ENCODE data around the gene POT1. TPM values are rescaled to one million over a fixed set of nuclear protein-coding genes. Genes with fewer than 3 reads are reported as not detected.

Gene POT1
- total RNA-seq, 1 donor from 2014 or later = 42.9 TPM

- Mint-ChIP-seq H3K4me3 (ENCODE audit: unreplicated experiment) (no peak overlapping the region), H3K27me3 (ENCODE audit: unreplicated experiment) (no peaks in the 10 kb centered on the region), H3K27ac (ENCODE audit: unreplicated experiment) (no peak overlapping the region), H3K4me1 (ENCODE audit: low read depth, unreplicated experiment) (no peaks in the 10 kb centered on the region), H3K36me3 (ENCODE audit: unreplicated experiment) (peaks cover 10% of the 10 kb centered on the region), H3K9me3 (ENCODE audit: unreplicated experiment) (no peaks in the 10 kb centered on the region)
- DNase-seq = no peak
- TF ChIP-seq CTCF (IDR thresholded peaks at IDR 0.05; ENCODE audit: partially characterized antibody, unreplicated experiment) = no peak
Observed at GRCh38 chr7:124792696-124793095, 136.9 kb downstream of the POT1 start.

- Mint-ChIP-seq H3K4me1 (ENCODE audit: low read depth, unreplicated experiment) (no peaks in the 10 kb centered on the region), H3K4me3 (ENCODE audit: unreplicated experiment) (no peak overlapping the region), H3K9me3 (ENCODE audit: unreplicated experiment) (no peaks in the 10 kb centered on the region), H3K36me3 (ENCODE audit: unreplicated experiment) (peaks cover 10% of the 10 kb centered on the region), H3K27ac (ENCODE audit: unreplicated experiment) (no peak overlapping the region), H3K27me3 (ENCODE audit: unreplicated experiment) (no peaks in the 10 kb centered on the region)
- DNase-seq = no peak
- TF ChIP-seq CTCF (IDR thresholded peaks at IDR 0.05; ENCODE audit: partially characterized antibody, unreplicated experiment) = no peak
Observed at GRCh38 chr7:124792002-124792401, 137.6 kb downstream of the POT1 start.

DNA sequence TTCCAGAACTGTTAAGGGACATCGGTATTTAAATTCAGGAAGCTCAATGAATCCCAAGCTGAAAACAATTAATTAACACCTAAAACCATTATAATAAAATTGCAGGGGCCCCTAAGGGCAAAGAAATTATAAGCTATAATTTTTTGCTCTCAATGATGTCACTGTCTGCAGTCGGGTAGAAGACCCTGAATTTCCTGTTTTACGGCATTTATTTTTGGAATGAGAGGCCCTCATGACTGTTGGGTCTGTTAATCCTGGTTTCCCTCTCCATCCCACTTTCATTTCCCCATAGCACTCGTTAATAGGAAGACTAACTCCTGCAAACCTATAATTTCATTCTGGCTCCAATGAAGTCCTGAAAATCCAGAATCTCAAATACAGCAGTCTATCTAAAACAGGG lies 138.2 kb downstream of the POT1 start:
- Mint-ChIP-seq H3K4me1 (ENCODE audit: low read depth, unreplicated experiment) (no peaks in the 10 kb centered on the region), H3K9me3 (ENCODE audit: unreplicated experiment) (no peaks in the 10 kb centered on the region), H3K27me3 (ENCODE audit: unreplicated experiment) (no peaks in the 10 kb centered on the region), H3K4me3 (ENCODE audit: unreplicated experiment) (no peak overlapping the region), H3K36me3 (ENCODE audit: unreplicated experiment) (peaks cover 7% of the 10 kb centered on the region), H3K27ac (ENCODE audit: unreplicated experiment) (no peak overlapping the region)
- no peak for TF ChIP-seq CTCF (IDR thresholded peaks at IDR 0.05; ENCODE audit: partially characterized antibody, unreplicated experiment)
- no peak for DNase-seq

DNA sequence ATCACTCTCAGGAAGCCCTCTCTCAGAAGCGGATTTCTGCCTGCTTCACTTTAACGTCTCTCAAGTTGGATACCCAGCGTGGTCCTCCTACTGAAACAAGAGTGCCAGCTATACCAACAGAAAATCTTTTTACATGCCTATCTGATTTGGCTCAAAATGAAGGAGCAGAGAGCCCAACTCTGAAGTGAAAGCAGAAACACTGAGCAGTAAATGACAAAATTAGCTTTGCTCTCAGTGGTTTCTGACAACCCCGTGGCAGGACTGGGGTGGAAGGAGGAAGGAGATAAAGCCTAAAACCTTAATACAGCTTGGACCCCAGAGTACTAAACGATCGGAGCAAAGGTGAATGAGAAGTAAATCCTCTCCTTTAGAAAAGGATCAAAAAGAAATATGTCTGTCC lies 139.0 kb downstream of the POT1 start:
- H3K27me3 Mint-ChIP-seq (ENCODE audit: unreplicated experiment) = no peaks in the 10 kb centered on the region
- DNase-seq = no peak
- no peak overlapping the region for H3K4me3 Mint-ChIP-seq (ENCODE audit: unreplicated experiment)
- no peaks in the 10 kb centered on the region for H3K4me1 Mint-ChIP-seq (ENCODE audit: low read depth, unreplicated experiment)
- no peak overlapping the region for H3K27ac Mint-ChIP-seq (ENCODE audit: unreplicated experiment)
- no peaks in the 10 kb centered on the region for H3K36me3 Mint-ChIP-seq (ENCODE audit: unreplicated experiment)
- no peak for TF ChIP-seq CTCF (IDR thresholded peaks at IDR 0.05; ENCODE audit: partially characterized antibody, unreplicated experiment)
- no peaks in the 10 kb centered on the region for H3K9me3 Mint-ChIP-seq (ENCODE audit: unreplicated experiment)

DNA sequence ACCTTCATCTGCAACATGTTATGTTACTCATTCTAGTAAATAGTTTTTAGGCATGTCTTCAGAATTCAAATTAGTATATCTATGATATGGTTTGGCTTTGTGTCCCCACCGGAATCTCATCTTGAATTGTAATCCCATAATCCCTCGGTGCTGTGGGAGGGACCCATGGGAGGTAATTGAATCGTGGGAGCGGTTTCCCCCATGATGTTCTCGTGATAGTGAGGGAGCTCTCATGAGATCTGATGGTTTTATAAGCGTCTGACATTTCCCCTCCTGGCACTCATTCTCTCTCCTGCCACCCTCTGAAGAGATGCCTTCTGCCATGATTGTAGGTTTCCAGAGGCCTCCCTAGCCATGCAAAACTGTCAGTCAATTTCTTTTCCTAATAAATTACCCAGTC lies 143.6 kb downstream of the POT1 start:
- H3K4me3 Mint-ChIP-seq (ENCODE audit: unreplicated experiment) = no peak overlapping the region
- no peak for TF ChIP-seq CTCF (IDR thresholded peaks at IDR 0.05; ENCODE audit: partially characterized antibody, unreplicated experiment)
- no peak for DNase-seq
- H3K9me3 Mint-ChIP-seq (ENCODE audit: unreplicated experiment) = peaks cover 2% of the 10 kb centered on the region
- no peaks in the 10 kb centered on the region for H3K36me3 Mint-ChIP-seq (ENCODE audit: unreplicated experiment)
- H3K27me3 Mint-ChIP-seq (ENCODE audit: unreplicated experiment) = no peaks in the 10 kb centered on the region
- no peak overlapping the region for H3K27ac Mint-ChIP-seq (ENCODE audit: unreplicated experiment)
- H3K4me1 Mint-ChIP-seq (ENCODE audit: low read depth, unreplicated experiment) = no peaks in the 10 kb centered on the region
